ENCODE results near the gene ADORA1.

DNA sequence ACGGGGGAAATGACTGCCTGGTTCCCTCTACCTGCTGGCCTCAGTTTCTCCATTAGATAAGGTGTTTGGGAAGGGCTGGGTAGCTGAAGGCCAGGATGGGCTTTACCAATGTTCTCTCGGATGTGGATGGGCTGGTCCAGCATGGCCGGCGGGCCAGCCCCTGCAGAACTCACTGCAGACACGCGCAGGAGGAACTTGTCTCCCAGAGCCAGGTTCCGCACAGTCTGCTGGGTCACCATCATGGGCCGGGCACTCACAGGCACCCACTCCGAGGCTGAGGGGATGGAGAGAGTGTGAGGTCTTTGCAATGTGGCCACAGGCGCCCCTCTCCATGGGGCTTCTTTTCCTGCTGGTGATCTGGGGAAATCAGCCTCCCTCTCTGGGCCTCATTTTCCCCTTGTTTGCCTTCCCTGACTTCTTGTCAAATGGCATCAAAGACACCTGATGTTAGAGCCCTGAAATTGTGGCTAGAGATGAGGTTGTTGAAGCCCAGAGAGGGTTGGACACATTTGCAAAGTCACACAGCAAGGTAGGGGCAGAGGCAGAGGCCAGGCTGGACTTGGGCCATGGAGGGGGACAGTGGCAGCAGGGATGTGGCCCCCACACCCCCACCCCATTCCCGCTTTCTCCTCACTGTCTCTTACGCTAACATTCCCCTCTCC, 46.9 kb downstream of the ADORA1 start:
- TF ChIP-seq POLR2A (IDR thresholded peaks at IDR 0.05; ENCODE audit: low read depth, low read length) (no peak), CTCF (IDR thresholded peaks at IDR 0.05 in 2 of 3, conservative IDR thresholded peaks at IDR 0.05 in 1 of 3; ENCODE audit: control insufficient read depth in 2 of 3, extremely low read depth in 1 of 3, insufficient read depth in 1 of 3, low read depth in 3 of 3, low read length in 3 of 3) (no peak), ZSCAN29 (IDR thresholded peaks at IDR 0.05) (no peak), ATF2 (IDR thresholded peaks at IDR 0.05; ENCODE audit: low read length) (no peak), BCL11A (IDR thresholded peaks at IDR 0.05; ENCODE audit: low read depth, low read length) (no peak), EGR1 (IDR thresholded peaks at IDR 0.05; ENCODE audit: borderline replicate concordance in 1 of 2, low read depth in 2 of 2, low read length in 2 of 2) (no peak), EZH2 (IDR thresholded peaks at IDR 0.05; ENCODE audit: borderline replicate concordance, control insufficient read depth, low read depth, low read length) (no peak), ETV6 (conservative IDR thresholded peaks at IDR 0.05 in 1 of 2, IDR thresholded peaks at IDR 0.05 in 1 of 2; ENCODE audit: borderline replicate concordance in 1 of 2, low read depth in 1 of 2) (no peak), GABPA (IDR thresholded peaks at IDR 0.05; ENCODE audit: low read depth) (no peak), TCF3 (IDR thresholded peaks at IDR 0.05; ENCODE audit: borderline replicate concordance, insufficient read depth, low read depth, low read length) (no peak), RCOR1 (conservative IDR thresholded peaks at IDR 0.05; ENCODE audit: low read depth, low read length) (no peak), NBN (IDR thresholded peaks at IDR 0.05) (no peak)
- TF ChIP-seq, protein P1, sequence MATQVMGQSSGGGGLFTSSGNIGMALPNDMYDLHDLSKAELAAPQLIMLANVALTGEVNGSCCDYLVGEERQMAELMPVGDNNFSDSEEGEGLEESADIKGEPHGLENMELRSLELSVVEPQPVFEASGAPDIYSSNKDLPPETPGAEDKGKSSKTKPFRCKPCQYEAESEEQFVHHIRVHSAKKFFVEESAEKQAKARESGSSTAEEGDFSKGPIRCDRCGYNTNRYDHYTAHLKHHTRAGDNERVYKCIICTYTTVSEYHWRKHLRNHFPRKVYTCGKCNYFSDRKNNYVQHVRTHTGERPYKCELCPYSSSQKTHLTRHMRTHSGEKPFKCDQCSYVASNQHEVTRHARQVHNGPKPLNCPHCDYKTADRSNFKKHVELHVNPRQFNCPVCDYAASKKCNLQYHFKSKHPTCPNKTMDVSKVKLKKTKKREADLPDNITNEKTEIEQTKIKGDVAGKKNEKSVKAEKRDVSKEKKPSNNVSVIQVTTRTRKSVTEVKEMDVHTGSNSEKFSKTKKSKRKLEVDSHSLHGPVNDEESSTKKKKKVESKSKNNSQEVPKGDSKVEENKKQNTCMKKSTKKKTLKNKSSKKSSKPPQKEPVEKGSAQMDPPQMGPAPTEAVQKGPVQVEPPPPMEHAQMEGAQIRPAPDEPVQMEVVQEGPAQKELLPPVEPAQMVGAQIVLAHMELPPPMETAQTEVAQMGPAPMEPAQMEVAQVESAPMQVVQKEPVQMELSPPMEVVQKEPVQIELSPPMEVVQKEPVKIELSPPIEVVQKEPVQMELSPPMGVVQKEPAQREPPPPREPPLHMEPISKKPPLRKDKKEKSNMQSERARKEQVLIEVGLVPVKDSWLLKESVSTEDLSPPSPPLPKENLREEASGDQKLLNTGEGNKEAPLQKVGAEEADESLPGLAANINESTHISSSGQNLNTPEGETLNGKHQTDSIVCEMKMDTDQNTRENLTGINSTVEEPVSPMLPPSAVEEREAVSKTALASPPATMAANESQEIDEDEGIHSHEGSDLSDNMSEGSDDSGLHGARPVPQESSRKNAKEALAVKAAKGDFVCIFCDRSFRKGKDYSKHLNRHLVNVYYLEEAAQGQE (IDR thresholded peaks at IDR 0.05; ENCODE audit: low read depth, low read length): no peak
- TF ChIP-seq, protein P2, sequence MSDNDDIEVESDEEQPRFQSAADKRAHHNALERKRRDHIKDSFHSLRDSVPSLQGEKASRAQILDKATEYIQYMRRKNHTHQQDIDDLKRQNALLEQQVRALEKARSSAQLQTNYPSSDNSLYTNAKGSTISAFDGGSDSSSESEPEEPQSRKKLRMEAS (IDR thresholded peaks at IDR 0.05; ENCODE audit: low read depth, low read length): no peak

Measured in GM12878 (cell line).